AG09309 (cell line): ENCODE results near the gene CACNA2D2.

ENCODE experiments used
- DNase-seq: peaks from one replicate; pipeline ENCODE4 v3.0.0-alpha.2; 2010; ENCODE audit warnings: low read depth
- H3K4me3 ChIP-seq: 2 replicates; pipeline ENCODE4 v1.5.1; 2011; ENCODE audit warnings: mild to moderate bottlenecking, low read depth, low read length, moderate library complexity; ENCODE audit not compliant: control insufficient read depth
- TF ChIP-seq, protein P1 (sequence below): IDR thresholded peaks from 2 replicates; pipeline ENCODE4 v1.5.1; 2011; ENCODE audit warnings: mild to moderate bottlenecking, low read depth, low read length, inconsistent platforms; ENCODE audit not compliant: insufficient read depth, control insufficient read depth; ENCODE audit errors: missing control alignments

Gene CACNA2D2

DNA sequence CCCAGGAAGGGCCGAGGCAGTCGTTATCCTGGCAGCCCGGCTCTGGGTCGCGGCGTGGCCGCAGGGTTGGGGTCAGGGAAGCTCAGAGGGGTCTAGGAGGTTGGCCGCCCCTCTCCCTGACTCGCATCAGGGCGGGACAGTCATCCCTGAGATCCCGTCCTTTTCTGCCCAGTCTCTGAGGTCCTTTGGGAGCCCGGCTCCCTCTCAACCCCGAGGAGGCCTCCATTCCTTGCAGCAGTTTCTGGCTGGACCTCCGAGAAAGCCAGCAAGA, 181.4 kb downstream of the CACNA2D2 start:
- TF ChIP-seq, protein P1, sequence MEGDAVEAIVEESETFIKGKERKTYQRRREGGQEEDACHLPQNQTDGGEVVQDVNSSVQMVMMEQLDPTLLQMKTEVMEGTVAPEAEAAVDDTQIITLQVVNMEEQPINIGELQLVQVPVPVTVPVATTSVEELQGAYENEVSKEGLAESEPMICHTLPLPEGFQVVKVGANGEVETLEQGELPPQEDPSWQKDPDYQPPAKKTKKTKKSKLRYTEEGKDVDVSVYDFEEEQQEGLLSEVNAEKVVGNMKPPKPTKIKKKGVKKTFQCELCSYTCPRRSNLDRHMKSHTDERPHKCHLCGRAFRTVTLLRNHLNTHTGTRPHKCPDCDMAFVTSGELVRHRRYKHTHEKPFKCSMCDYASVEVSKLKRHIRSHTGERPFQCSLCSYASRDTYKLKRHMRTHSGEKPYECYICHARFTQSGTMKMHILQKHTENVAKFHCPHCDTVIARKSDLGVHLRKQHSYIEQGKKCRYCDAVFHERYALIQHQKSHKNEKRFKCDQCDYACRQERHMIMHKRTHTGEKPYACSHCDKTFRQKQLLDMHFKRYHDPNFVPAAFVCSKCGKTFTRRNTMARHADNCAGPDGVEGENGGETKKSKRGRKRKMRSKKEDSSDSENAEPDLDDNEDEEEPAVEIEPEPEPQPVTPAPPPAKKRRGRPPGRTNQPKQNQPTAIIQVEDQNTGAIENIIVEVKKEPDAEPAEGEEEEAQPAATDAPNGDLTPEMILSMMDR, result no peak
- DNase-seq, result no peak
- peak overlapping the region; percentile 61 for H3K4me3 ChIP-seq

DNA sequence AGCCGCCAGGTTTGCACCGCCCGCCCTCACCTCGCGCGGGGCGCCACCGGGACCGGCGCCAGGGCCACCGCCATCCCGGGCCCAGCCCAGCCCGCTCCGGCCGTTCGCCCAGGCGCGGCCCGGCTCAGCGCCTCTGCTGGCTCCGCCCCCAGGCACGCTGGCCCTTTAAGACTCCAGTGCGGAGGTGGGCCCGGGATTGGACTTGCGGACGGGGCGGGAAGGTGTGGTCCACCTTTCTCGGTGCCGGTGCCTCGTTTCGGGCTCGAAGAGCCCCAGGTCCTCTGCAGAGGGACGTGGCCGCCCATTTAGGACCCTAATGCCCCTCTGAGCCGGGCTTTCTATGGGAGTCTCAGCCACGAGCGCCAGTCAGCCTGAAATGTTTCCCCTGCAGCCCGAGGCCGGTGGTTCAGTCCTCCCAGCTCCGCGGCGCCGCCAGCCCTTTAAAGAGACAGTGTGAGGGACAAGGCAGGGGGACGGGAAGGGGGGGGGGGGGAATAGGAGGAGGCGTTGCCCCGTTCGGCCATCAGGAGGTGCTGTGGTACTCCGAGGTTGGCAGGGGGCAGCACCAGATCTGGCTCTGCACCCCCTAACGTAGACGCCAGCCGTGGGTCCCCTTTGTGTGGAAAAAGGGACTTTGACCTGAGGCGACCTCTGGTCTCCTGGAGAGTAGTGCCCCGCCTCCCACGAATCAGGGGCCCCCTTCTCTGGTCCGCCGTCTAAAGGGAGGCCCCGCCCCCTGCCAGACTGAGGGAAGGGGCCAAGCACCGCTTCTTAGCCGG, 181.9 kb downstream of the CACNA2D2 start:
- TF ChIP-seq, protein P1, result peak; percentile 34
- DNase-seq, result no peak
- H3K4me3 ChIP-seq, result peak overlapping the region; percentile 61

DNA sequence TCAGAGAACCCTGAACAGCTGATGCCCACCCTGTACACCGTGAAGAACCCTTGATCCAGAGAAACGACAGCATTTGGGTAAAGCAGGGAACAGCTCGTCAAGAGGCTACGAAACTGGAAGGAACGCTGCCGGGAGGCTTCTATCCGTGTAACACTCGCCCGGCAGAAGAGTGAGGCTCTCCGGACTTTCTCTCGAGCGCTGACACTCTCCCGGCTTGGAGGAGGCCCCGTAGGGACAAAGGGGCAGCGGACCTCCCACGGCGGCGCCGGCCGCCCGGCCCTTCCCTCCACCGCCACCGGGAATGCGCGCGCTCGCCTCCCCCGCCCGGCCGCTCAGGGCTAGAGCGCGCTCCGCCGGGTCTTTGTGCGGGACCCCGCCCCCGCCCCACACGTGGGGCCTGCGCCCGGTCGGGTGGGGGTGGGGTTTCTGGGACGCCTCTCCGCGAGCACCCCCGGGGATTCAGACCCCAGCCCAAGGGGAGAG, 182.5 kb downstream of the CACNA2D2 start:
- no peak for DNase-seq

DNA sequence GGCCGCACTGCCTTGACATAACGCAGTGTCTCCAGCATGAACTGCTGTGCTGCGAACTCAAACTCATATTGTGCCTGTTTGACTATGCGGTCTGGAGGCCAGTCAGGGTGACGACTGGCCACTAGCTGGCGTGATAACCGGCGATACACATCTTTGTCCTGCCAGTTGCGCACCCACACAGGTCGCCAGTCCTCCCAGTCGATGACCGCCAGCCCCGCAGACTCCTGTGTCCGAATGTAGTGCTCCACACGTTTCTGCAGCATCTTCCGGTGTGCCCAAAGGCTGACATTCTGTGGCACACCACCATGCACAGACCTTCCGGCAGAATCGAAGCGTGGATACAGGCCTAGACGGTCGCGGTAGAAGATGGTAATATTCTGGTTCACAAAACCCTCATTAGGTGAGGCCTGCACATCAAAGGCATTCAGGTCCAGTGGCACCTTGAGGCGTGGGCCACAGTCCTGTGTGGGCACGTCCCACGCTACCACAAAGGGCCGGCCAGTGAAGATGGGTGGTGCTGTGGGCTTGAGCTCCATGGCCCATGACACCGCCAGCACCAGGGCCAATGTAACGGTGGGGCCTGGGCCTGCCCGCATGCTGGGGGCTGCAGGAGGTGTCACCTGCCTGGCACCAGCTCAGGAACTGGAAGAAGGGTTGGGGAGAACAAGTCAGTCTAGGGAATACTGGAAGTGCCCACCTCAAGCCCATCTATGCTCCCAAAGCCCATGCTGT, 183.4 kb downstream of the CACNA2D2 start:
- TF ChIP-seq, protein P1, result no peak
- DNase-seq, result no peak
- peak overlapping the region; percentile 61 for H3K4me3 ChIP-seq

More for the DNA sequence above, 182.5 kb downstream of the CACNA2D2 start:
- H3K4me3 ChIP-seq, result peak overlapping the region; percentile 61
- TF ChIP-seq, protein P1, result no peak

DNA sequence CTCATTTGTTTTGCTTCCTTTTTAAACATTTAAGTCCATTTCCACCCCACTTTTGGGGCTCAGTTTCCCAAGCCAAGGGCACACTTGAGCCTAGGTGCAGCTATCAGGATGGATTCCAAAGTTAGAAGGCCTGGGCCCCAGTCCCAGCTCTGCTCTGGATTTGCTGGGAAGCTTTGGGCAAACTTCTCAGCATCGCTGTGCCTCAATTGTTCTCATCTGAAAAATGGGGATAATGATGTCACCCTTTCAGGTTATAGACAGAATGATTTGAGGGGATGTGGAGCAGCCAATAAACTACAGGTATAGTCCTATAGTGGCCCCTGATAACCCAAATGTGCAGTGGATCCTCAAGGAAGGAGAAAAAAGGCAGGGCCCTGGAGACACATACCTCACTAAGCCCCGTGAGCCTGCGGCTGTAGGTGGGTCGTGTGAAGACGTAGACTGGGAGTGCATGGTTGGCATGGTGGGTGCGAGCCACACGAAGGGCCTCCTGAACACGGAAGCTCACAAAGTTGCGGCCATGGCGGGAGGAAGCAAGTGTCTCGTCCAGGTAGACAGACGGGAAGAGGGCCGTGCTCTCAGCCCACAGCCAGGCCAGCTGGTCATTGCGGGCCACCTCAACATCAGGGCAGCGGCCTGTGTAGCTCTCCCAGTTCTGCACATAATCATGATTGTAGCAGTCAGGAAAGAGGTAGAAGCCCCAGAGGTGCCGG, 184.1 kb downstream of the CACNA2D2 start:
- no peak overlapping the region for H3K4me3 ChIP-seq
- no peak for DNase-seq
- TF ChIP-seq, protein P1, result no peak

DNA sequence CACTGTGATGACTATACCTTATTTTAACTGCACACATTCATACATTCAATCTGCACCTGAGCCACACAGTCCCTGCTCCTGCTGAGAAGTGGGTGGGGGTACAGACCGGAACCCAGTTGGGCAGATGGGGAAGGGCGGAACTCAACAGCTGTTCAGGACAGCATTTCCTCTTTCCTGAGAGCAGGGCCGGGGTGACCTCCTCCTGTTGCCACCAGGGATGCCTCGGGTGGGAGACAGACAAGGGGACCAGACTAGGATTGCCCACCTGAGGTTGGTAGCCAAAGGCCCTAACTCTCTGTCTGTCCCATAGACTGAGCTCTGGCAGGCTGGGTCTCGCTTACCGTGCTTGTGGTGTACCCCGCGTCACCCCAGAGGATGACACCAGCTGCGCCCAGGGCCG, 184.8 kb downstream of the CACNA2D2 start:
- H3K4me3 ChIP-seq, result no peak overlapping the region
- no peak for DNase-seq

More for the DNA sequence above, 184.8 kb downstream of the CACNA2D2 start:
- TF ChIP-seq, protein P1, result no peak
